Measurements from ENCODE around the gene SZT2. TPM values are rescaled to one million over a fixed set of nuclear protein-coding genes. Genes with fewer than 3 reads are reported as not detected.
A peak's percentile ranks its signal among the peaks of the same experiment; 100 is the strongest.

Gene SZT2
- total and polyA plus RNA-seq, 2 of the 4 experiments (the other 2 are of a cell fraction) = 9.5 to 14.3 TPM

DNA sequence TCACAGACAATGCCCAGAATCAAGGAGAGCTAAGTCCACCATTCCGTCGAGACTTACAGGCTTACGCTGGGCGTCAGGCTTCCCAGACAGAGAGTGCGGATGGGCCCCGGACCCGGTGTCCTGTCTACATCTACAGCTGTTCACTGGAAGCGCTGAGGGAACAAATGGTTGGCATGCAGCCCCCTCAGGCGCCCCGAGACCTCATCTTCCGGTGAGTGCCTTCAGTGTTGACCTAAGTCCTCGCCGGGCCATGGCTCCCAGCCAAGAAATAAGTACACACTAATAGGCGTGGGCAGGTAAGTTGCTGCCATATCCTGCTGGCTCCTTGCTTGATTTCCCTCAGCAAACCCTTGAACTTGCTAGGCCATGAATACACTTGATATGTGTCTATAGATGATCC lies 37.8 kb downstream of the SZT2 start:
- Histone ChIP-seq H2AK9ac (replicated peaks; ENCODE audit: low read depth, low read length, poor library complexity) (no peak overlapping the region), H3K23ac (ENCODE audit: low read depth, low read length) (no peak overlapping the region), H4K5ac (ENCODE audit: low read depth, low read length) (no peak overlapping the region), H3K79me1 (ENCODE audit: low read depth in 1 of 2, low read length in 2 of 2) (peaks cover 0 to 4% of the 10 kb centered on the region in 2 experiments; a peak in 1 of 4 replicates), H3K4ac (ENCODE audit: low read depth, low read length) (no peak overlapping the region), H3K36me3 (ENCODE audit: control insufficient read depth, insufficient read depth, low read length) (peaks cover 95% of the 10 kb centered on the region), H3K9me3 (ENCODE audit: control insufficient read depth, insufficient read depth, low read length) (no peaks in the 10 kb centered on the region), H4K91ac (ENCODE audit: insufficient read depth, low read depth, low read length) (no peak overlapping the region), H3K14ac (replicated peaks; ENCODE audit: low read depth, low read length) (no peak overlapping the region), H3K18ac (ENCODE audit: low read depth, low read length) (no peak overlapping the region), H3K27ac (ENCODE audit: insufficient read depth, low read length) (no peak overlapping the region), H3K9ac (ENCODE audit: low read depth, low read length) (no peak overlapping the region), H2BK120ac (ENCODE audit: low read depth, low read length) (no peak overlapping the region), H3K4me3 (ENCODE audit: insufficient read depth, low read depth, low read length) (no peak overlapping the region), H2BK20ac (ENCODE audit: low read depth, low read length) (no peak overlapping the region), H2AK5ac (ENCODE audit: low read depth, low read length) (no peak overlapping the region), H4K8ac (ENCODE audit: low read depth in 2 of 2, low read length in 2 of 2) (no peak overlapping the region), H3K4me2 (ENCODE audit: low read depth, low read length) (no peak overlapping the region), H4K20me1 (ENCODE audit: insufficient read depth, low read length) (no peaks in the 10 kb centered on the region), H3K4me1 (ENCODE audit: control insufficient read depth, insufficient read depth, low read length) (no peaks in the 10 kb centered on the region), H3K9me1 (ENCODE audit: insufficient read depth, low read length) (peaks cover 12% of the 10 kb centered on the region; the same call in 1 of the 2 replicates), H2AFZ (replicated peaks; ENCODE audit: low read length, poor library complexity) (peak overlapping the region; percentile 23), H2BK5ac (ENCODE audit: low read depth, low read length, poor library complexity, severe bottlenecking) (no peak overlapping the region), H3K27me3 (ENCODE audit: control insufficient read depth, insufficient read depth, low read length) (no peaks in the 10 kb centered on the region), H3K56ac (ENCODE audit: extremely low read depth, insufficient read depth, low read length) (no peak overlapping the region), H2BK15ac (ENCODE audit: low read depth, low read length) (no peak overlapping the region)
- BruUV-seq (replicated peaks) = TSS peak; percentile 27
- 100% methylated on average over 7 of the region's 14 CpGs; no CpG with 5 or more reads in 1 of the 2 experiments for WGBS, 2 experiments (ENCODE audit: extremely low coverage in 2 of 2, insufficient read length in 1 of 2)
- in situ Hi-C loops (cut with MboI; ENCODE audit: low sequenced_read_pairs) = no loop called here
- CTCF ChIA-PET = interaction anchor here (0.8 kb wide), 1 partner anchor 201 kb away, joined by 3 read pairs; no protein-coding TSS in a partner anchor
- dilution Hi-C loops (cut with HindIII; ENCODE audit: low sequenced_read_pairs, unreplicated experiment) = no loop called here
- TF ChIP-seq RFX5 (IDR thresholded peaks at IDR 0.05; ENCODE audit: low read depth, low read length) = no peak
- TF ChIP-seq, protein P1, sequence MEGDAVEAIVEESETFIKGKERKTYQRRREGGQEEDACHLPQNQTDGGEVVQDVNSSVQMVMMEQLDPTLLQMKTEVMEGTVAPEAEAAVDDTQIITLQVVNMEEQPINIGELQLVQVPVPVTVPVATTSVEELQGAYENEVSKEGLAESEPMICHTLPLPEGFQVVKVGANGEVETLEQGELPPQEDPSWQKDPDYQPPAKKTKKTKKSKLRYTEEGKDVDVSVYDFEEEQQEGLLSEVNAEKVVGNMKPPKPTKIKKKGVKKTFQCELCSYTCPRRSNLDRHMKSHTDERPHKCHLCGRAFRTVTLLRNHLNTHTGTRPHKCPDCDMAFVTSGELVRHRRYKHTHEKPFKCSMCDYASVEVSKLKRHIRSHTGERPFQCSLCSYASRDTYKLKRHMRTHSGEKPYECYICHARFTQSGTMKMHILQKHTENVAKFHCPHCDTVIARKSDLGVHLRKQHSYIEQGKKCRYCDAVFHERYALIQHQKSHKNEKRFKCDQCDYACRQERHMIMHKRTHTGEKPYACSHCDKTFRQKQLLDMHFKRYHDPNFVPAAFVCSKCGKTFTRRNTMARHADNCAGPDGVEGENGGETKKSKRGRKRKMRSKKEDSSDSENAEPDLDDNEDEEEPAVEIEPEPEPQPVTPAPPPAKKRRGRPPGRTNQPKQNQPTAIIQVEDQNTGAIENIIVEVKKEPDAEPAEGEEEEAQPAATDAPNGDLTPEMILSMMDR (conservative IDR thresholded peaks at IDR 0.05; ENCODE audit: low read depth, low read length) = no peak
- TF ChIP-seq FOS (IDR thresholded peaks at IDR 0.05; ENCODE audit: low read depth, low read length) = no peak
- TF ChIP-seq, protein P2, sequence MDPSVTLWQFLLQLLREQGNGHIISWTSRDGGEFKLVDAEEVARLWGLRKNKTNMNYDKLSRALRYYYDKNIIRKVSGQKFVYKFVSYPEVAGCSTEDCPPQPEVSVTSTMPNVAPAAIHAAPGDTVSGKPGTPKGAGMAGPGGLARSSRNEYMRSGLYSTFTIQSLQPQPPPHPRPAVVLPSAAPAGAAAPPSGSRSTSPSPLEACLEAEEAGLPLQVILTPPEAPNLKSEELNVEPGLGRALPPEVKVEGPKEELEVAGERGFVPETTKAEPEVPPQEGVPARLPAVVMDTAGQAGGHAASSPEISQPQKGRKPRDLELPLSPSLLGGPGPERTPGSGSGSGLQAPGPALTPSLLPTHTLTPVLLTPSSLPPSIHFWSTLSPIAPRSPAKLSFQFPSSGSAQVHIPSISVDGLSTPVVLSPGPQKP (IDR thresholded peaks at IDR 0.05; ENCODE audit: borderline replicate concordance, low read depth, low read length) = no peak
- TF ChIP-seq BHLHE40 (IDR thresholded peaks at IDR 0.05; ENCODE audit: low read depth, low read length) = no peak
- no peak for TF ChIP-seq MAFK (IDR thresholded peaks at IDR 0.05; ENCODE audit: low read depth, low read length)
- TF ChIP-seq SMC3 (IDR thresholded peaks at IDR 0.05; ENCODE audit: low read depth, low read length) = no peak
- no peak for TF ChIP-seq CEBPB (IDR thresholded peaks at IDR 0.05; ENCODE audit: low read depth, low read length)
- POLR2A ChIA-PET (ENCODE audit: unreplicated experiment) = no interaction called here
- intact Hi-C loops (cut with micrococcal nuclease) = no loop called here
- ATAC-seq (ENCODE audit: low read depth) (no peak), DNase-seq (no peak)
